ENCODE results near the gene BFSP1.

- TF ChIP-seq, protein P1, sequence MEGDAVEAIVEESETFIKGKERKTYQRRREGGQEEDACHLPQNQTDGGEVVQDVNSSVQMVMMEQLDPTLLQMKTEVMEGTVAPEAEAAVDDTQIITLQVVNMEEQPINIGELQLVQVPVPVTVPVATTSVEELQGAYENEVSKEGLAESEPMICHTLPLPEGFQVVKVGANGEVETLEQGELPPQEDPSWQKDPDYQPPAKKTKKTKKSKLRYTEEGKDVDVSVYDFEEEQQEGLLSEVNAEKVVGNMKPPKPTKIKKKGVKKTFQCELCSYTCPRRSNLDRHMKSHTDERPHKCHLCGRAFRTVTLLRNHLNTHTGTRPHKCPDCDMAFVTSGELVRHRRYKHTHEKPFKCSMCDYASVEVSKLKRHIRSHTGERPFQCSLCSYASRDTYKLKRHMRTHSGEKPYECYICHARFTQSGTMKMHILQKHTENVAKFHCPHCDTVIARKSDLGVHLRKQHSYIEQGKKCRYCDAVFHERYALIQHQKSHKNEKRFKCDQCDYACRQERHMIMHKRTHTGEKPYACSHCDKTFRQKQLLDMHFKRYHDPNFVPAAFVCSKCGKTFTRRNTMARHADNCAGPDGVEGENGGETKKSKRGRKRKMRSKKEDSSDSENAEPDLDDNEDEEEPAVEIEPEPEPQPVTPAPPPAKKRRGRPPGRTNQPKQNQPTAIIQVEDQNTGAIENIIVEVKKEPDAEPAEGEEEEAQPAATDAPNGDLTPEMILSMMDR (tag by site-specific recombination; IDR thresholded peaks at IDR 0.05), result no peak
- no peak for TF ChIP-seq ZNF416 (tag by site-specific recombination; IDR thresholded peaks at IDR 0.05)
- TF ChIP-seq ZNF341 (tag by site-specific recombination; IDR thresholded peaks at IDR 0.05; ENCODE audit: low read depth), result no peak
- no peak for TF ChIP-seq GLI4 (tag by site-specific recombination; IDR thresholded peaks at IDR 0.05)
- no peak for TF ChIP-seq ZNF140 (tag by site-specific recombination; IDR thresholded peaks at IDR 0.05)
- TF ChIP-seq ZNF280D (tag by site-specific recombination; IDR thresholded peaks at IDR 0.05), result no peak
These were observed 35.4 kb downstream of the BFSP1 start for GRCh38 chr20:17495826-17496225.
